HG02798 (cell line): ENCODE measurements around the gene DIO2.

Experiments used
- ATAC-seq: cut with Tn5 transposase; IDR thresholded peaks from one replicate; pipeline ENCODE4 v1.9.1; 2021; ENCODE audit warnings: mild to moderate bottlenecking; ENCODE audit not compliant: unreplicated experiment, poor library complexity

DIO2 gene

DNA sequence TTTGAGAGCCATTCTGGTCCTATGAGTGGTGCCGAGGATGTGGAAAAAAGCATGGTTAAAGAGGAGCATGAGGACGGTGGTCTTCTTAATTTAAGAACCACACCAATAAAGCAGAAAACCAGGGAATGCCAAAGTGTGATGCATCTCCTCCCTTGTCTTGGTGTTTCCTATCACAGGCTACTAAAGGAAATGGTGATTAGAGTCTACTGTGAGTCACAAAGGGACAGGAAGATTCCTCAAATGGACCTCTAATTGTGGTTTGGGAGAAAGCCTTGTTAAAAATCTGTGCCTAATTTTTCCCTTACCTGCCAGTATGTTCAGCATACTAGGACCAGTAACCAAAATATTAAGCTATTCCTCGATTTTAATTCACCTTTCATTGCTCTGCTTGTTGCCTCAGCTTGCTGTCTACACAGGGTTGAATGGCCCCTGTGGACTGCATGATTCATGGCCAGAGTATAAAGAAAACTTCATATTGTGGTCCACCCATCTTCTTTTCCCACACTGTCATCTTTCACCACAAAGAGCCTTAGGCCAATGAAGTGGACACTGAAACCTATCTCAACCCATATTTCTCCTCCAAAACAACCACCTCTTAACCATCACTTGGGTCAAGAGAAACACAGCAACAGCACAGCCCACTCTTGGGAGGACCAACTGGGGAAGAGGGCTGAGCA lies 38.8 kb downstream of the DIO2 start:
- ATAC-seq = no peak

GRCh38 chr14:80167793-80168448 lies 43.4 kb downstream of the DIO2 start:
- ATAC-seq = no peak

GRCh38 chr14:80164991-80165721 lies 46.1 kb downstream of the DIO2 start:
- no peak for ATAC-seq

- no peak for ATAC-seq
Observed at GRCh38 chr14:80152763-80153162, 58.5 kb downstream of the DIO2 start.

DNA sequence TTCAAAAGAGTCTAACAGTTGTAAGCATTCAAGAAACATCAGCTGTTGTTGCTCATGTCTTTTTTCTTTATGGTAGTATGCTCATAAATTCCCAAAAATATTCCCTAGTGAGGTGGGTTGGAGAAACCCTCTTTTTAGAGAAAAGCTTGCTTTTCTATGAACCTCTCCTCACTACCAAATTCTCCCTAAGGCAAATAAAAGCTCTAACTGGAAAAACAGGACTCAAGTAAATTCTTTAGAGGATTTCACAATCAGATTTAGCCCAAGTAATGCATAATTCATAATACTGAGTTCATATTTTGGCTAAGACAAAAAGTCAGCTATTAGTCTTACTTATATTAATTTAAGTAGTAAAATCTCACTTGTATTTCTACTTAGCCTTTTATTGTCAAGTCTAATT lies 59.1 kb downstream of the DIO2 start:
- ATAC-seq = no peak

DNA sequence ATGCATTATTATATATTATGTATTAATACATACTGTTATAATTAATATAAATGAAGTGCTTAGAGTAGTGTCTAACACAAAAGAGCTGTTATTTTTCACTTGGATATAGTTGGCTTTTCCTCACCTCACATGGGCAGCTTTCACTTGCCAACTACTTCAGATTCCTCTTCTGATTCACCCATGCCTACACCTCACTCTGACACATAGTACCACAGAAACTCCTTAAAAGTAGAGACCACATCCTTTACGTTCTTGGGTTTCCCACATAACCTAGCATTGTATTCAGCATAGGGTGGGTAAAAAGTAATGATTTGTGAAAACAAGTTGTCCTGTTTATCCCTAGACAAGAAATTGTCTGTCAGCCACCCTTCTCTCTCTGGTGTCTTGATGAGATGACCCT lies 61.0 kb downstream of the DIO2 start:
- no peak for ATAC-seq
